K562 (cell line): ENCODE measurements around the gene KDM4C. TPM values are rescaled to one million over a fixed set of nuclear protein-coding genes. Genes with fewer than 3 reads are reported as not detected.

ENCODE experiments used
- COPS2 ChIP-seq: fragments of 450-650 bp; conservative IDR thresholded peaks from 2 replicates; pipeline ENCODE4 v1.6.1; 2016; ENCODE audit warnings: mild to moderate bottlenecking, moderate library complexity
- EGR1 ChIP-seq: fragments of 450-650 bp; conservative IDR thresholded peaks from 2 replicates; pipeline ENCODE4 v1.6.1; 2017; ENCODE audit warnings: mild to moderate bottlenecking
- FOS ChIP-seq: IDR thresholded peaks from 3 replicates; pipeline ENCODE4 v1.6.1; 2011; ENCODE audit not compliant: insufficient read length; ENCODE audit errors: extremely low read depth
- HNRNPK ChIP-seq: fragments of 200-400 bp; formaldehyde crosslinking; IDR thresholded peaks from one replicate; pipeline ENCODE4 v1.6.1; 2018; ENCODE audit warnings: mild to moderate bottlenecking, low read depth, low read length; ENCODE audit not compliant: poor library complexity, severe bottlenecking
- LARP7 ChIP-seq: fragments of 450-650 bp; IDR thresholded peaks from 2 replicates; pipeline ENCODE4 v1.6.1; 2016
- MCM5 ChIP-seq: fragments of 450-650 bp; IDR thresholded peaks from 2 replicates; pipeline ENCODE4 v1.6.1; 2016; ENCODE audit warnings: low read depth
- NCOA2 ChIP-seq, 2 experiments: fragments of 450-650 bp; IDR thresholded peaks; 2 replicates each; pipeline ENCODE4 v1.6.1; 2018; ENCODE audit warnings: mild to moderate bottlenecking in 2 of 2, moderate library complexity in 1 of 2; ENCODE audit not compliant: partially characterized antibody in 2 of 2
- PRPF4 ChIP-seq: fragments of 200-400 bp; formaldehyde crosslinking; IDR thresholded peaks from one replicate; pipeline ENCODE4 v1.6.1; 2017; ENCODE audit warnings: low read length, low read depth, mild to moderate bottlenecking; ENCODE audit not compliant: insufficient read depth, poor library complexity, severe bottlenecking
- SREBF1 ChIP-seq: fragments of 150-350 bp; IDR thresholded peaks from 2 replicates; pipeline ENCODE4 v1.6.1; 2014; ENCODE audit warnings: antibody characterized with exemption, low read depth, low read length, borderline replicate concordance
- STAG1 ChIP-seq: sonication (generic); formaldehyde crosslinking; IDR thresholded peaks from 2 replicates; pipeline ENCODE4 v1.5.0; 2020; ENCODE audit warnings: missing genetic modification reagents, borderline replicate concordance
- TSC22D4 ChIP-seq: fragments of 450-650 bp; IDR thresholded peaks from 2 replicates; pipeline ENCODE4 v1.6.1; 2016; ENCODE audit warnings: missing genetic modification characterization, missing biosample characterization, control low read depth
- ZFPM2 ChIP-seq: fragments of 250-450 bp; sonication (Bioruptor Pico); IDR thresholded peaks from 2 replicates; pipeline ENCODE4 v1.5.1; 2022; ENCODE audit warnings: mild to moderate bottlenecking
- ZNF384 ChIP-seq: IDR thresholded peaks from 2 replicates; pipeline ENCODE4 v1.6.1; 2012; ENCODE audit warnings: low read depth, low read length, improper control_type of control experiment
- ZNF444 ChIP-seq: fragments of 250-450 bp; sonication (Bioruptor Pico); IDR thresholded peaks from 2 replicates; pipeline ENCODE4 v1.4.0; 2020; ENCODE audit warnings: mild to moderate bottlenecking, moderate library complexity
- ZNF445 ChIP-seq: fragments of 250-450 bp; sonication (Bioruptor Pico); IDR thresholded peaks from 2 replicates; pipeline ENCODE4 v1.4.0; 2020; ENCODE audit warnings: low read depth, mild to moderate bottlenecking, moderate library complexity
- ZNF668 ChIP-seq: fragments of 250-450 bp; sonication (Bioruptor Pico); IDR thresholded peaks from 2 replicates; pipeline ENCODE4 v1.8.0; 2022; ENCODE audit warnings: mild to moderate bottlenecking, inconsistent platforms
- ZNF75A ChIP-seq: fragments of 450-650 bp; formaldehyde crosslinking; IDR thresholded peaks from 2 replicates; pipeline ENCODE4 v1.4.0; 2020; ENCODE audit warnings: mild to moderate bottlenecking
- polyA plus RNA-seq, 8 experiments: library from polyadenylated mRNA; depleted of rRNA in 4 of 8; stranded (reverse) in 5 of 8; unstranded in 3 of 8; fragments of >200 nt; fragmentation: Nextera tagmentation in 2 of 8; fragmentation: Illumina TruSeq in 1 of 8; extraction: Ambion mirVana in 2 of 8; extraction: Trizol in 1 of 8; gene quantifications; 2 replicates each; pipeline versions ENCODE4 v1.2.1 to v1.2.3, GENCODE V29; 2011 to 2014; ENCODE audit warnings: inconsistent platforms in 1 of 8, missing spikeins in 1 of 8
- total RNA-seq, 7 experiments: library from RNA; depleted of rRNA in 6 of 7; stranded (reverse); fragments of >200 nt in 6 of 7; fragmentation: Illumina TruSeq in 2 of 7; extraction: Trizol in 2 of 7; gene quantifications; 2 replicates each; pipeline versions ENCODE4 v1.2.1 to v1.2.3, GENCODE V29; 2011 to 2021; ENCODE audit warnings: low replicate concordance in 1 of 7
- TF ChIP-seq, protein P1 (sequence below): sonication (generic); formaldehyde crosslinking; IDR thresholded peaks from 2 replicates; pipeline ENCODE4 v1.5.0; 2020; ENCODE audit warnings: missing genetic modification reagents
- TF ChIP-seq, protein P2 (sequence below): fragments of 450-650 bp; formaldehyde crosslinking; IDR thresholded peaks from 2 replicates; pipeline ENCODE4 v1.4.0; 2022; ENCODE audit warnings: missing genetic modification characterization
- TF ChIP-seq, protein P3 (sequence below), 2 experiments: fragments of 150-350 bp in 1 of 2; IDR thresholded peaks; 2 replicates each; pipeline ENCODE4 v1.6.1; 2012 to 2016; ENCODE audit warnings: low read depth in 2 of 2, low read length in 2 of 2, mild to moderate bottlenecking in 1 of 2, moderate library complexity in 1 of 2
- TF ChIP-seq, protein P4 (sequence below): fragments of 250-450 bp; sonication (Bioruptor Pico); IDR thresholded peaks from 2 replicates; pipeline ENCODE4 v1.8.0; 2021; ENCODE audit warnings: moderate library complexity, mild to moderate bottlenecking, inconsistent platforms

KDM4C gene
- total and polyA plus RNA-seq, 9 of the 15 experiments (the other 6 are each of a cell fraction or from before 2014, with no cell fraction given) = 5.4 to 17.0 (median 12.6) TPM

DNA sequence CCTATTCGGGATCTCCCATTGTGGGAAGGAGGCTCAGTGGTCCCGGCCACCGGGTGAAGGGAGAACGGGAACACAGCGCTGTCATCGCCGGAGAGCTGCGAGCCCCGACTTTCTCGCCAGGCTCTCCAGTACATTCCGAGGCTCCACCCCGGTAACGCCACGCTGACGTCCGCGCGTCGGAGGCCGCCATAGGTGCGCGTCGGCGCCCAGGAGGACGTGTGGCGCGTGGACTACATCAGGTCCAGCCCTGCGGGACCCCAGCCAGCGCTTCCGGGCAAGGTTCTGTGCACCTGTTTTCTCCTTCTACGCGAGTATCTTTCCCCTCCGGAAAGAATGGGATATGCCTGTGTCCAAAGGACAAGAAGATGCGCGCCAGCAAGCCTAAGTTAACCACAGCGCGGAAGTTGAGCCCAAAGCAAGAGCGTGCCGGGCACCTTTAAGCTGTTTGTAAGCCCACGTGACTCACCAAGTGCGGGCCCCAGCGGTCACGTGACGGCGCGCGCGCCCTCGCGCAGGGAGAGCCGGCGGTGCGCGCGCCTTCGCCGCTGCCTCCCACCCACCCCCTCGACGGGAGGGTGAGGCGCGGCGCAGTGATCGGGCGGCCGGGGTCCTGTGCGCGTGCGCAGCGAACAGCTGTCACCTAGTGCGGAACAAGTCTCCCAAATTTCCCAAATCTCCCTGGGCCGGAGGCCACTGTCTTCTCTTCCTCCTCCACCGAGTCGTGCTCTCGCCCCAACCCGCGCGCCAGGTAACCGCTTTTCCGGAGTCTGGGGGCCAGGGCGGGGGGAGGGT is at the start of gene KDM4C (continued):
- no peak for TF ChIP-seq ZNF668 (CRISPR knock-in tag)
- peak; percentile 80 for TF ChIP-seq FOS
- TF ChIP-seq ZFPM2 (CRISPR knock-in tag) = no peak
- TF ChIP-seq COPS2 = no peak
- TF ChIP-seq, protein P1, sequence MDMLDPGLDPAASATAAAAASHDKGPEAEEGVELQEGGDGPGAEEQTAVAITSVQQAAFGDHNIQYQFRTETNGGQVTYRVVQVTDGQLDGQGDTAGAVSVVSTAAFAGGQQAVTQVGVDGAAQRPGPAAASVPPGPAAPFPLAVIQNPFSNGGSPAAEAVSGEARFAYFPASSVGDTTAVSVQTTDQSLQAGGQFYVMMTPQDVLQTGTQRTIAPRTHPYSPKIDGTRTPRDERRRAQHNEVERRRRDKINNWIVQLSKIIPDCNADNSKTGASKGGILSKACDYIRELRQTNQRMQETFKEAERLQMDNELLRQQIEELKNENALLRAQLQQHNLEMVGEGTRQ (CRISPR knock-in tag) = peak; percentile 97
- no peak for TF ChIP-seq ZNF384
- no peak for TF ChIP-seq TSC22D4
- no peak for TF ChIP-seq SREBF1
- no peak for TF ChIP-seq ZNF75A (CRISPR knock-in tag)
- TF ChIP-seq, protein P2, sequence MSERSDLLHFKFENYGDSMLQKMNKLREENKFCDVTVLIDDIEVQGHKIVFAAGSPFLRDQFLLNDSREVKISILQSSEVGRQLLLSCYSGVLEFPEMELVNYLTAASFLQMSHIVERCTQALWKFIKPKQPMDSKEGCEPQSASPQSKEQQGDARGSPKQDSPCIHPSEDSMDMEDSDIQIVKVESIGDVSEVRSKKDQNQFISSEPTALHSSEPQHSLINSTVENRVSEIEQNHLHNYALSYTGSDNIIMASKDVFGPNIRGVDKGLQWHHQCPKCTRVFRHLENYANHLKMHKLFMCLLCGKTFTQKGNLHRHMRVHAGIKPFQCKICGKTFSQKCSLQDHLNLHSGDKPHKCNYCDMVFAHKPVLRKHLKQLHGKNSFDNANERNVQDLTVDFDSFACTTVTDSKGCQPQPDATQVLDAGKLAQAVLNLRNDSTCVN (CRISPR knock-in tag) = no peak
- no peak for TF ChIP-seq ZNF444 (CRISPR knock-in tag)
- TF ChIP-seq LARP7 = no peak
- no peak for TF ChIP-seq ZNF445 (CRISPR knock-in tag)
- TF ChIP-seq STAG1 (CRISPR knock-in tag) = no peak
- TF ChIP-seq, protein P3, sequence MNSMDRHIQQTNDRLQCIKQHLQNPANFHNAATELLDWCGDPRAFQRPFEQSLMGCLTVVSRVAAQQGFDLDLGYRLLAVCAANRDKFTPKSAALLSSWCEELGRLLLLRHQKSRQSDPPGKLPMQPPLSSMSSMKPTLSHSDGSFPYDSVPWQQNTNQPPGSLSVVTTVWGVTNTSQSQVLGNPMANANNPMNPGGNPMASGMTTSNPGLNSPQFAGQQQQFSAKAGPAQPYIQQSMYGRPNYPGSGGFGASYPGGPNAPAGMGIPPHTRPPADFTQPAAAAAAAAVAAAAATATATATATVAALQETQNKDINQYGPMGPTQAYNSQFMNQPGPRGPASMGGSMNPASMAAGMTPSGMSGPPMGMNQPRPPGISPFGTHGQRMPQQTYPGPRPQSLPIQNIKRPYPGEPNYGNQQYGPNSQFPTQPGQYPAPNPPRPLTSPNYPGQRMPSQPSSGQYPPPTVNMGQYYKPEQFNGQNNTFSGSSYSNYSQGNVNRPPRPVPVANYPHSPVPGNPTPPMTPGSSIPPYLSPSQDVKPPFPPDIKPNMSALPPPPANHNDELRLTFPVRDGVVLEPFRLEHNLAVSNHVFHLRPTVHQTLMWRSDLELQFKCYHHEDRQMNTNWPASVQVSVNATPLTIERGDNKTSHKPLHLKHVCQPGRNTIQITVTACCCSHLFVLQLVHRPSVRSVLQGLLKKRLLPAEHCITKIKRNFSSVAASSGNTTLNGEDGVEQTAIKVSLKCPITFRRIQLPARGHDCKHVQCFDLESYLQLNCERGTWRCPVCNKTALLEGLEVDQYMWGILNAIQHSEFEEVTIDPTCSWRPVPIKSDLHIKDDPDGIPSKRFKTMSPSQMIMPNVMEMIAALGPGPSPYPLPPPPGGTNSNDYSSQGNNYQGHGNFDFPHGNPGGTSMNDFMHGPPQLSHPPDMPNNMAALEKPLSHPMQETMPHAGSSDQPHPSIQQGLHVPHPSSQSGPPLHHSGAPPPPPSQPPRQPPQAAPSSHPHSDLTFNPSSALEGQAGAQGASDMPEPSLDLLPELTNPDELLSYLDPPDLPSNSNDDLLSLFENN (IDR thresholded peaks at IDR 0.05; ENCODE audit: low read depth in 2 of 2, low read length in 2 of 2) = peak in 1 of 2 experiments; percentile 15; a peak in 1 of 4 replicates
- TF ChIP-seq MCM5 = no peak
- no peak; the same call in 1 of the 2 replicates for TF ChIP-seq EGR1
- no peak for TF ChIP-seq HNRNPK
- TF ChIP-seq, protein P4, sequence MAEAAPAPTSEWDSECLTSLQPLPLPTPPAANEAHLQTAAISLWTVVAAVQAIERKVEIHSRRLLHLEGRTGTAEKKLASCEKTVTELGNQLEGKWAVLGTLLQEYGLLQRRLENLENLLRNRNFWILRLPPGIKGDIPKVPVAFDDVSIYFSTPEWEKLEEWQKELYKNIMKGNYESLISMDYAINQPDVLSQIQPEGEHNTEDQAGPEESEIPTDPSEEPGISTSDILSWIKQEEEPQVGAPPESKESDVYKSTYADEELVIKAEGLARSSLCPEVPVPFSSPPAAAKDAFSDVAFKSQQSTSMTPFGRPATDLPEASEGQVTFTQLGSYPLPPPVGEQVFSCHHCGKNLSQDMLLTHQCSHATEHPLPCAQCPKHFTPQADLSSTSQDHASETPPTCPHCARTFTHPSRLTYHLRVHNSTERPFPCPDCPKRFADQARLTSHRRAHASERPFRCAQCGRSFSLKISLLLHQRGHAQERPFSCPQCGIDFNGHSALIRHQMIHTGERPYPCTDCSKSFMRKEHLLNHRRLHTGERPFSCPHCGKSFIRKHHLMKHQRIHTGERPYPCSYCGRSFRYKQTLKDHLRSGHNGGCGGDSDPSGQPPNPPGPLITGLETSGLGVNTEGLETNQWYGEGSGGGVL (CRISPR knock-in tag) = no peak
- no peak for TF ChIP-seq NCOA2 (IDR thresholded peaks at IDR 0.05; ENCODE audit: partially characterized antibody in 2 of 2)
- no peak for TF ChIP-seq PRPF4
